IMR-90 (cell line): ENCODE measurements around the gene CDK14.

Experiments used
- BHLHE40 ChIP-seq: fragments of 150-350 bp; IDR thresholded peaks from 2 replicates; pipeline ENCODE4 v1.6.1; 2016; ENCODE audit warnings: mild to moderate bottlenecking, low read depth, low read length
- CEBPB ChIP-seq: IDR thresholded peaks from 2 replicates; pipeline ENCODE4 v1.6.1; 2012; ENCODE audit warnings: low read depth, low read length, improper control_type of control experiment
- CTCF ChIP-seq: conservative IDR thresholded peaks from 2 replicates; pipeline ENCODE4 v1.5.1; 2012; ENCODE audit warnings: mild to moderate bottlenecking, low read depth, low read length, improper control_type of control experiment
- ELK1 ChIP-seq: fragments of 150-350 bp; IDR thresholded peaks from 2 replicates; pipeline ENCODE4 v1.6.1; 2016; ENCODE audit warnings: low read depth, mild to moderate bottlenecking, low read length, moderate library complexity, borderline replicate concordance
- MAFK ChIP-seq: IDR thresholded peaks from 2 replicates; pipeline ENCODE4 v1.6.1; 2012; ENCODE audit warnings: low read depth, low read length, improper control_type of control experiment
- MXI1 ChIP-seq: IDR thresholded peaks from 2 replicates; pipeline ENCODE4 v1.6.1; 2012; ENCODE audit warnings: low read depth, mild to moderate bottlenecking, low read length, moderate library complexity, borderline replicate concordance
- NFE2L2 ChIP-seq: fragments of 150-350 bp; IDR thresholded peaks from 2 replicates; pipeline ENCODE4 v1.6.1; 2016; ENCODE audit warnings: low read depth, mild to moderate bottlenecking, low read length
- POLR2A ChIP-seq: IDR thresholded peaks from 2 replicates; pipeline ENCODE4 v1.6.1; 2012; ENCODE audit warnings: mild to moderate bottlenecking, low read depth, low read length
- RCOR1 ChIP-seq: IDR thresholded peaks from 2 replicates; pipeline ENCODE4 v1.6.1; 2012; ENCODE audit warnings: mild to moderate bottlenecking, low read length, improper control_type of control experiment; ENCODE audit not compliant: insufficient replicate concordance
- RFX5 ChIP-seq: IDR thresholded peaks from 2 replicates; pipeline ENCODE4 v1.8.0; 2012; ENCODE audit warnings: low read depth, mild to moderate bottlenecking, low read length, moderate library complexity
- SMC3 ChIP-seq: fragments of 150-350 bp; IDR thresholded peaks from 2 replicates; pipeline ENCODE4 v1.6.1; 2016; ENCODE audit warnings: low read depth, mild to moderate bottlenecking, antibody characterized with exemption, low read length, moderate library complexity
- USF2 ChIP-seq: fragments of 150-350 bp; IDR thresholded peaks from 2 replicates; pipeline ENCODE4 v1.6.1; 2017; ENCODE audit warnings: mild to moderate bottlenecking, antibody characterized with exemption, low read length, low read depth

GRCh38 chr7:90719155-90719554 is 123.0 kb downstream of the CDK14 start:
- TF ChIP-seq MXI1 (no peak), CTCF (no peak), POLR2A (no peak), NFE2L2 (no peak), ELK1 (no peak), CEBPB (no peak), USF2 (no peak), SMC3 (no peak), BHLHE40 (no peak), MAFK (no peak), RFX5 (no peak), RCOR1 (no peak)
